Lung (tissue), 12 donors: ENCODE results near the gene RRAS. TPM values are rescaled to one million over a fixed set of nuclear protein-coding genes. Genes with fewer than 3 reads are reported as not detected.

Experiments used
- ATAC-seq: fragments of 200-7000 bp; cut with Tn5 transposase; one replicate; pipeline ENCODE4 v1.9.1; 2020; ENCODE audit warnings: moderate number of reproducible peaks; ENCODE audit not compliant: insufficient read depth, low FRiP score
- DNase-seq, 3 donors: peaks; one replicate each; pipeline ENCODE4 v3.0.0-alpha.2; 2013 to 2017
- H3K27ac ChIP-seq, 2 donors: one replicate each; pipeline ENCODE4 v1.5.1; 2013; ENCODE audit warnings: mild to moderate bottlenecking in 2 of 2, moderate library complexity in 2 of 2, control low read depth in 1 of 2, inconsistent platforms in 1 of 2, low read depth in 1 of 2, low read length in 1 of 2
- H3K27me3 ChIP-seq, 3 donors: one replicate each; pipeline ENCODE4 v1.5.1; 2013; ENCODE audit warnings: low read length in 2 of 3; ENCODE audit not compliant: control insufficient read depth in 3 of 3, insufficient read depth in 3 of 3
- H3K36me3 ChIP-seq, 4 donors: one replicate each; pipeline ENCODE4 v1.5.1; 2013; ENCODE audit warnings: low read length in 4 of 4, mild to moderate bottlenecking in 1 of 4, moderate library complexity in 1 of 4; ENCODE audit not compliant: control insufficient read depth in 4 of 4, insufficient read depth in 4 of 4
- H3K4me1 ChIP-seq, 5 donors: one replicate each; pipeline ENCODE4 v1.5.1; 2013; ENCODE audit warnings: low read length in 5 of 5, mild to moderate bottlenecking in 2 of 5, moderate library complexity in 1 of 5; ENCODE audit not compliant: control insufficient read depth in 5 of 5, insufficient read depth in 5 of 5
- H3K4me3 ChIP-seq: one replicate; pipeline ENCODE4 v1.5.1; 2013; ENCODE audit warnings: mild to moderate bottlenecking, control low read depth, moderate library complexity
- H3K9ac ChIP-seq, 2 donors: one replicate each; pipeline ENCODE4 v1.5.1; 2013; ENCODE audit warnings: low read length in 2 of 2, control low read depth in 1 of 2; ENCODE audit not compliant: insufficient read depth in 1 of 2
- H3K9me3 ChIP-seq, 4 donors: one replicate each; pipeline ENCODE4 v1.5.1; 2013; ENCODE audit warnings: low read length in 3 of 4, mild to moderate bottlenecking in 1 of 4, moderate library complexity in 1 of 4; ENCODE audit not compliant: control insufficient read depth in 4 of 4, insufficient read depth in 3 of 4
- CTCF ChIP-seq: IDR thresholded peaks from 2 replicates; pipeline ENCODE4 v1.5.1; 2012; ENCODE audit warnings: mild to moderate bottlenecking; ENCODE audit errors: control extremely low read depth, extremely low read depth
- WGBS, 2 donors: extraction: QIAGEN DNeasy Blood & Tissue Kit; methylation state at CpG; one replicate each; pipeline ENCODE4 v1.1.7; 2013; 5-methylcytosine and 5-hydroxymethylcytosine counted together
- polyA plus RNA-seq, 2 donors: library from polyadenylated mRNA; stranded (reverse); fragments of 200-250 nt; gene quantifications; one replicate each; pipeline ENCODE4 v1.2.1, GENCODE V29; 2013
- total RNA-seq, 2 donors: library from RNA; depleted of rRNA in 1 of 2; stranded (reverse); fragments of >200 nt in 1 of 2; gene quantifications; one replicate each; pipeline ENCODE4 v1.2.1, GENCODE V29; 2014 to 2021
- donor health status: control.
- donor health status: control.
- donor health status: Bipolar disorder and iron deficiency.
- donor health status: healthy.
- donor health status: DM: yes; HTN: yes; CAD: no.

Gene RRAS
- total and polyA plus RNA-seq, 4 donors: 26.3 to 180 (median 106) TPM

GRCh38 chr19:49676136-49676783, 36.3 kb upstream of the RRAS start:
- WGBS, 2 donors: 1 to 2% methylated on average over 27 of the region's 27 CpGs
- H3K9ac ChIP-seq: peak overlapping the region in 1 of 2 donors; percentile 88
- DNase-seq (peak in 1 of 3 donors; percentile 97), ATAC-seq (no peak)
- H3K27ac ChIP-seq: peak overlapping the region; percentile 82 to 93
- H3K36me3 ChIP-seq: peaks cover 0 to 8% (median 4%) of the 10 kb centered on the region in 4 donors
- no peaks in the 10 kb centered on the region for H3K27me3 ChIP-seq
- peaks cover 9 to 36% (median 16%) of the 10 kb centered on the region in 5 donors for H3K4me1 ChIP-seq
- H3K4me3 ChIP-seq: no peak overlapping the region
- no peak for TF ChIP-seq CTCF
- H3K9me3 ChIP-seq: no peaks in the 10 kb centered on the region

GRCh38 chr19:49672131-49672919, 32.4 kb upstream of the RRAS start:
- H3K27me3 ChIP-seq: no peaks in the 10 kb centered on the region
- H3K9ac ChIP-seq: no peak overlapping the region
- H3K36me3 ChIP-seq: peaks cover 0 to 7% (median 2%) of the 10 kb centered on the region in 4 donors
- H3K4me3 ChIP-seq: no peak overlapping the region
- H3K27ac ChIP-seq: peak overlapping the region in 1 of 2 donors; percentile 68
- 26 to 33% methylated on average over 26 to 28 of the region's 28 CpGs for WGBS, 2 donors
- TF ChIP-seq CTCF: peak; percentile 77
- ATAC-seq (no peak), DNase-seq (peak; percentile 68 to 71 (median 71))
- no peaks in the 10 kb centered on the region for H3K9me3 ChIP-seq
- H3K4me1 ChIP-seq: peaks cover 0 to 9% (median 4%) of the 10 kb centered on the region in 5 donors

GRCh38 chr19:49669516-49669915, 29.6 kb upstream of the RRAS start:
- H3K27me3 ChIP-seq: no peaks in the 10 kb centered on the region
- H3K4me3 ChIP-seq: no peak overlapping the region
- H3K9me3 ChIP-seq: no peaks in the 10 kb centered on the region
- H3K27ac ChIP-seq: no peak overlapping the region
- no peak overlapping the region for H3K9ac ChIP-seq
- H3K4me1 ChIP-seq: peaks cover 0 to 15% (median 8%) of the 10 kb centered on the region in 5 donors
- H3K36me3 ChIP-seq: peaks cover 0 to 5% (median 2%) of the 10 kb centered on the region in 4 donors
- ATAC-seq: no peak
- TF ChIP-seq CTCF: no peak
- WGBS, 2 donors: 92 to 98% methylated on average over 3 of the region's 3 CpGs
- no peak for DNase-seq
